Caco-2 (cell line): ENCODE data around the gene SLC30A1. TPM values are rescaled to one million over a fixed set of nuclear protein-coding genes. Genes with fewer than 3 reads are reported as not detected.

Experiments
- BruUV-seq: library from RNA; stranded (reverse); fragments of 400-500 nt; replicated peaks from 2 replicates; lab custom pipeline; 2021; lab: Mats Ljungman, UMichigan
- CTCF ChIA-PET: fragments of 300-600 bp; sonication (Branson Sonifier 250); formaldehyde crosslinking; loops from one replicate; lab custom pipeline; 2022; ENCODE audit warnings: antibody characterized with exemption; lab: Charles Lee
- POLR2A ChIA-PET: fragments of 300-600 bp; sonication (Branson Sonifier 250); formaldehyde crosslinking; loops from one replicate; lab custom pipeline; 2022; ENCODE audit warnings: antibody characterized with exemption; lab: Charles Lee
- DNase-seq, 2 experiments: peaks; one replicate each; pipeline versions ENCODE4 v3.0.0 to v3.0.0-alpha.2; 2020 to 2022
- H3K27me3 ChIP-seq: replicated peaks from 2 replicates; pipeline ENCODE4 v1.6.0; 2011; ENCODE audit warnings: low read length; ENCODE audit not compliant: control insufficient read depth, insufficient read depth
- H3K36me3 ChIP-seq: 2 replicates; pipeline ENCODE4 v1.5.1; 2011; ENCODE audit warnings: low read length; ENCODE audit not compliant: control insufficient read depth, insufficient read depth
- H3K4me1 ChIP-seq: fragments of 250-450 bp; sonication (Bioruptor Pico); 2 replicates; pipeline ENCODE4 v1.5.1; 2020; ENCODE audit warnings: mild to moderate bottlenecking
- H3K4me3 ChIP-seq: 2 replicates; pipeline ENCODE4 v1.5.1; 2011; ENCODE audit warnings: low read depth, mild to moderate bottlenecking, control low read depth, low read length
- H3K9me3 ChIP-seq: fragments of 250-450 bp; sonication (Bioruptor Pico); 2 replicates; pipeline ENCODE4 v1.5.1; 2020; ENCODE audit warnings: mild to moderate bottlenecking, moderate library complexity
- H3K27ac Mint-ChIP-seq: one replicate; pipeline ENCODE4 v1.8.0; 2022; ENCODE audit warnings: mixed read lengths; ENCODE audit not compliant: unreplicated experiment
- H3K27me3 Mint-ChIP-seq: one replicate; pipeline ENCODE4 v1.8.0; 2022; ENCODE audit warnings: mixed read lengths; ENCODE audit not compliant: insufficient read depth, unreplicated experiment
- H3K36me3 Mint-ChIP-seq: one replicate; pipeline ENCODE4 v1.8.0; 2022; ENCODE audit warnings: mild to moderate bottlenecking, mixed read lengths; ENCODE audit not compliant: insufficient read depth, unreplicated experiment
- H3K4me1 Mint-ChIP-seq: one replicate; pipeline ENCODE4 v1.8.0; 2022; ENCODE audit warnings: low read depth, mixed read lengths; ENCODE audit not compliant: unreplicated experiment
- H3K4me3 Mint-ChIP-seq: one replicate; pipeline ENCODE4 v1.8.0; 2022; ENCODE audit warnings: mild to moderate bottlenecking, moderate library complexity, mixed read lengths; ENCODE audit not compliant: unreplicated experiment
- H3K9me3 Mint-ChIP-seq: one replicate; pipeline ENCODE4 v1.8.0; 2022; ENCODE audit warnings: mixed read lengths; ENCODE audit not compliant: unreplicated experiment
- intact Hi-C: fragments of 100-400 bp; cut with micrococcal nuclease; formaldehyde crosslinking; loops from one replicate; pipeline ENCODE4 v1.10.0; 2022; ENCODE audit not compliant: unreplicated experiment
- total RNA-seq: library from RNA; stranded (reverse); gene quantifications from 2 replicates; pipeline ENCODE4 v1.2.3, GENCODE V29; 2022
- TF ChIP-seq, protein P1 (sequence below), 2 experiments: fragments of 200-600 bp in 1 of 2; IDR thresholded peaks; 1 replicate in 1 of 2; 2 replicates in 1 of 2; pipeline versions ENCODE4 v1.5.1 to v1.8.0; 2011 to 2022; ENCODE audit warnings: antibody characterized with exemption in 1 of 2, control low read depth in 1 of 2, inconsistent platforms in 1 of 2, low read depth in 1 of 2, low read length in 1 of 2, mild to moderate bottlenecking in 1 of 2, moderate library complexity in 1 of 2; ENCODE audit not compliant: insufficient read depth in 1 of 2, severe bottlenecking in 1 of 2, unreplicated experiment in 1 of 2

SLC30A1 gene
- total RNA-seq, 1 experiment from 2014 or later, result 26.6 TPM

DNA sequence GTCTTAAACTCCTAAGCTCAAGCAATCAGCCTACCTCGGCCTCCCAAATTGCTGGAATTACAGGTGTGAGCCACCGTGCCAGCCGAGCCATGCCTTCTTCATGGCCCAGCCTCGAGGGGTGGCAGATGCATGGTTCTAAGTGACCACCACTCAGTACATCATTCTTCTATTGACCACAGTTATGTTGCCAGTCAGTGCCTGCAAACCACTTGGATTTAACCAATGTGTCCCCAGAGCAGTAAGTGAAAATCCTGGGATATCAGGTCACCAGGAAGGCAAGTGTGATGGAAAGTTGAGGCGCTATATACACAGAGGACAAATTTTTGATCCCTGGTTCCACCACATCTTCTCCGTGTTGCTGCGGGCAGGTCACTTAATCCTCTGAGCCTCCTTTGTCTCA lies 50.0 kb downstream of the SLC30A1 start:
- peaks cover 6% of the 10 kb centered on the region; the same call in 1 of the 2 replicates for H3K4me1 ChIP-seq
- no TSS peak for BruUV-seq
- no peak overlapping the region for H3K4me3 ChIP-seq
- H3K9me3 ChIP-seq, result no peaks in the 10 kb centered on the region
- ChIA-PET POLR2A (no interaction called here), CTCF (interaction anchor here (0.8 kb wide), 1 partner anchor 8 kb away, joined by 3 read pairs; no protein-coding TSS in a partner anchor)
- no peaks in the 10 kb centered on the region for H3K36me3 Mint-ChIP-seq
- intact Hi-C loops, result no loop called here
- DNase-seq, result no peak
- no peak overlapping the region for H3K27ac Mint-ChIP-seq
- H3K27me3 ChIP-seq, result no peaks in the 10 kb centered on the region
- no peaks in the 10 kb centered on the region for H3K27me3 Mint-ChIP-seq
- H3K4me3 Mint-ChIP-seq, result no peak overlapping the region
- H3K9me3 Mint-ChIP-seq, result no peaks in the 10 kb centered on the region
- TF ChIP-seq, protein P1, sequence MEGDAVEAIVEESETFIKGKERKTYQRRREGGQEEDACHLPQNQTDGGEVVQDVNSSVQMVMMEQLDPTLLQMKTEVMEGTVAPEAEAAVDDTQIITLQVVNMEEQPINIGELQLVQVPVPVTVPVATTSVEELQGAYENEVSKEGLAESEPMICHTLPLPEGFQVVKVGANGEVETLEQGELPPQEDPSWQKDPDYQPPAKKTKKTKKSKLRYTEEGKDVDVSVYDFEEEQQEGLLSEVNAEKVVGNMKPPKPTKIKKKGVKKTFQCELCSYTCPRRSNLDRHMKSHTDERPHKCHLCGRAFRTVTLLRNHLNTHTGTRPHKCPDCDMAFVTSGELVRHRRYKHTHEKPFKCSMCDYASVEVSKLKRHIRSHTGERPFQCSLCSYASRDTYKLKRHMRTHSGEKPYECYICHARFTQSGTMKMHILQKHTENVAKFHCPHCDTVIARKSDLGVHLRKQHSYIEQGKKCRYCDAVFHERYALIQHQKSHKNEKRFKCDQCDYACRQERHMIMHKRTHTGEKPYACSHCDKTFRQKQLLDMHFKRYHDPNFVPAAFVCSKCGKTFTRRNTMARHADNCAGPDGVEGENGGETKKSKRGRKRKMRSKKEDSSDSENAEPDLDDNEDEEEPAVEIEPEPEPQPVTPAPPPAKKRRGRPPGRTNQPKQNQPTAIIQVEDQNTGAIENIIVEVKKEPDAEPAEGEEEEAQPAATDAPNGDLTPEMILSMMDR (IDR thresholded peaks at IDR 0.05; ENCODE audit: insufficient read depth in 1 of 2, low read depth in 1 of 2, low read length in 1 of 2, severe bottlenecking in 1 of 2, unreplicated experiment in 1 of 2), result no peak
- H3K4me1 Mint-ChIP-seq, result peaks cover 10% of the 10 kb centered on the region
- no peaks in the 10 kb centered on the region; the same call in 1 of the 2 replicates for H3K36me3 ChIP-seq

DNA sequence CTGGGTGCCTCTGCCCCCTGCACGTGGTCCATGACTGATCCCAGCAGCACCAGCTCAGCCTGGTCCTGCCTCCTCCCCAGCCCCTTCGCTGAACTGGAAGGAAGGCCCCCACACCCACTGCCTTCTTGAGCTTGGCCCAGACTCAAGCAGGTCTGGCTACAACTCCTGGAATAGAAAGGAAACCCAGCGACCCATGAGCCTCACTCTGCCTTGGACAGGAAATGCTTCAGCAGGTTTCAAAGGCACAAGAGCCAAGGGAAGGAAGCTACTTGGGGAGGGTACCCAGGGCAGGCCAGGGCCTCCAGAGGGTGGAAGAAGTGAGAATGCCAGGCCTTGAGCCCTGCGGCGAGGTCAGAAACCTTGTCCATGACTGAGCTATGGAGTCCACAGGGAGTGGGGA lies 51.1 kb downstream of the SLC30A1 start:
- H3K4me1 Mint-ChIP-seq, result peaks cover 10% of the 10 kb centered on the region
- H3K27me3 ChIP-seq, result no peaks in the 10 kb centered on the region
- no peak overlapping the region for H3K27ac Mint-ChIP-seq
- no peak overlapping the region for H3K4me3 ChIP-seq
- no peaks in the 10 kb centered on the region for H3K9me3 Mint-ChIP-seq
- DNase-seq, result no peak
- H3K36me3 Mint-ChIP-seq, result no peaks in the 10 kb centered on the region
- no peak overlapping the region for H3K4me3 Mint-ChIP-seq
- POLR2A ChIA-PET, result no interaction called here
- TF ChIP-seq, protein P1 (IDR thresholded peaks at IDR 0.05; ENCODE audit: insufficient read depth in 1 of 2, low read depth in 1 of 2, low read length in 1 of 2, severe bottlenecking in 1 of 2, unreplicated experiment in 1 of 2), result no peak
- no peaks in the 10 kb centered on the region for H3K9me3 ChIP-seq
- no peaks in the 10 kb centered on the region; the same call in 1 of the 2 replicates for H3K36me3 ChIP-seq
- H3K27me3 Mint-ChIP-seq, result no peaks in the 10 kb centered on the region
- intact Hi-C loops, result no loop called here
- CTCF ChIA-PET, result interaction anchor here (1.1 kb wide), 1 partner anchor 11 kb away, joined by 4 read pairs; no protein-coding TSS in a partner anchor
- BruUV-seq, result no TSS peak
- peaks cover 10% of the 10 kb centered on the region; the same call in 1 of the 2 replicates for H3K4me1 ChIP-seq

DNA sequence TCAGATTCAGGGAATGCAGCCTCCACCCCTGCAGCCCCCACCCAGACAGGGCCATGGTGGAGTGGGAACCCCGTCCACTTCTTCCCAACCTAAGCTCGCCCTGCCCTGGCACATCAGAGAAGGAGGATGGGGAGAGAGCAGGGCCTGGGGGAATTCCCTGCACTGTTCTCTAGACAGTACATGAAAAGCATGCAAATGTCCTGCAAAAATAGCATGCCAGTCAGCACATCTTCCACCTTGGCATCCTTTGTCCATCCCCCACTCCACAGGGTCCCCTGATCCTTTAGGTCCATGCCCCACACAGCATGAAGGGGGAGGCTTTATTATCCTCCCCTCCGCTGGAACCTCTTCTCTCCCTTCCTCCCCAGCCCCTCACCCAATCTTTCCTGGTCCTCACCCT lies 52.0 kb downstream of the SLC30A1 start:
- TF ChIP-seq, protein P1 (IDR thresholded peaks at IDR 0.05; ENCODE audit: insufficient read depth in 1 of 2, low read depth in 1 of 2, low read length in 1 of 2, severe bottlenecking in 1 of 2, unreplicated experiment in 1 of 2), result no peak
- H3K4me3 ChIP-seq, result no peak overlapping the region
- DNase-seq, result no peak
- no peaks in the 10 kb centered on the region; the same call in 1 of the 2 replicates for H3K36me3 ChIP-seq
- H3K4me3 Mint-ChIP-seq, result no peak overlapping the region
- CTCF ChIA-PET, result no interaction called here
- H3K4me1 Mint-ChIP-seq, result peaks cover 10% of the 10 kb centered on the region
- BruUV-seq, result no TSS peak
- POLR2A ChIA-PET, result no interaction called here
- no peak overlapping the region for H3K27ac Mint-ChIP-seq
- intact Hi-C loops, result no loop called here
- no peaks in the 10 kb centered on the region for H3K9me3 ChIP-seq
- H3K36me3 Mint-ChIP-seq, result no peaks in the 10 kb centered on the region
- H3K27me3 ChIP-seq, result no peaks in the 10 kb centered on the region
- H3K4me1 ChIP-seq, result peaks cover 10% of the 10 kb centered on the region; the same call in 1 of the 2 replicates
- H3K27me3 Mint-ChIP-seq, result no peaks in the 10 kb centered on the region
- no peaks in the 10 kb centered on the region for H3K9me3 Mint-ChIP-seq
